ENCODE data around the gene WSCD1. TPM values are rescaled to one million over a fixed set of nuclear protein-coding genes. Genes with fewer than 3 reads are reported as not detected.

WSCD1 gene
- total RNA-seq, 1 experiment from 2014 or later: not detected

DNA sequence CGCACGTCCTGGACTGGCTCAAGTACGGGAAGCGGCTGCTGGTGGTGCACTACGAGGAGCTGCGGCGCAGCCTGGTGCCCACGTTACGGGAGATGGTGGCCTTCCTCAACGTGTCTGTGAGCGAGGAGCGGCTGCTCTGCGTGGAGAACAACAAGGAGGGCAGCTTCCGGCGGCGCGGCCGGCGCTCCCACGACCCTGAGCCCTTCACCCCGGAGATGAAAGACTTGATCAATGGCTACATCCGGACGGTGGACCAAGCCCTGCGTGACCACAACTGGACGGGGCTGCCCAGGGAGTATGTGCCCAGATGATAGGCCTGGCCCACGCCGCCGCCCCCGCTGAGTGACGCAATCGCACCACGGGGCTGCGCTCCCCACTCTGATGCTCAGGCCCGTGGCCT is 50.2 kb downstream of the WSCD1 start:
- intact Hi-C loops (cut with micrococcal nuclease; ENCODE audit: unreplicated experiment): no loop called here
- Mint-ChIP-seq H3K36me3 (ENCODE audit: insufficient read depth, unreplicated experiment) (no peaks in the 10 kb centered on the region), H3K4me1 (ENCODE audit: low read depth, unreplicated experiment) (no peaks in the 10 kb centered on the region), H3K27ac (ENCODE audit: unreplicated experiment) (no peak overlapping the region), H3K27me3 (ENCODE audit: insufficient read depth, unreplicated experiment) (no peaks in the 10 kb centered on the region), H3K4me3 (ENCODE audit: unreplicated experiment) (no peak overlapping the region), H3K9me3 (ENCODE audit: unreplicated experiment) (no peaks in the 10 kb centered on the region)
- ChIA-PET CTCF (no interaction called here), POLR2A (no interaction called here)
- no peak overlapping the region for H3K4me3 ChIP-seq (ENCODE audit: low read depth, low read length)
- no peaks in the 10 kb centered on the region for H3K4me1 ChIP-seq
- no TSS peak for BruUV-seq (replicated peaks)
- no peak for DNase-seq
- no peaks in the 10 kb centered on the region for H3K9me3 ChIP-seq
- H3K36me3 ChIP-seq (ENCODE audit: control insufficient read depth, insufficient read depth, low read length): no peaks in the 10 kb centered on the region
- H3K27me3 ChIP-seq (replicated peaks; ENCODE audit: control insufficient read depth, insufficient read depth, low read length): no peaks in the 10 kb centered on the region
- TF ChIP-seq, protein P1, sequence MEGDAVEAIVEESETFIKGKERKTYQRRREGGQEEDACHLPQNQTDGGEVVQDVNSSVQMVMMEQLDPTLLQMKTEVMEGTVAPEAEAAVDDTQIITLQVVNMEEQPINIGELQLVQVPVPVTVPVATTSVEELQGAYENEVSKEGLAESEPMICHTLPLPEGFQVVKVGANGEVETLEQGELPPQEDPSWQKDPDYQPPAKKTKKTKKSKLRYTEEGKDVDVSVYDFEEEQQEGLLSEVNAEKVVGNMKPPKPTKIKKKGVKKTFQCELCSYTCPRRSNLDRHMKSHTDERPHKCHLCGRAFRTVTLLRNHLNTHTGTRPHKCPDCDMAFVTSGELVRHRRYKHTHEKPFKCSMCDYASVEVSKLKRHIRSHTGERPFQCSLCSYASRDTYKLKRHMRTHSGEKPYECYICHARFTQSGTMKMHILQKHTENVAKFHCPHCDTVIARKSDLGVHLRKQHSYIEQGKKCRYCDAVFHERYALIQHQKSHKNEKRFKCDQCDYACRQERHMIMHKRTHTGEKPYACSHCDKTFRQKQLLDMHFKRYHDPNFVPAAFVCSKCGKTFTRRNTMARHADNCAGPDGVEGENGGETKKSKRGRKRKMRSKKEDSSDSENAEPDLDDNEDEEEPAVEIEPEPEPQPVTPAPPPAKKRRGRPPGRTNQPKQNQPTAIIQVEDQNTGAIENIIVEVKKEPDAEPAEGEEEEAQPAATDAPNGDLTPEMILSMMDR (IDR thresholded peaks at IDR 0.05; ENCODE audit: insufficient read depth in 1 of 2, low read depth in 1 of 2, low read length in 1 of 2, severe bottlenecking in 1 of 2, unreplicated experiment in 1 of 2): no peak

DNA sequence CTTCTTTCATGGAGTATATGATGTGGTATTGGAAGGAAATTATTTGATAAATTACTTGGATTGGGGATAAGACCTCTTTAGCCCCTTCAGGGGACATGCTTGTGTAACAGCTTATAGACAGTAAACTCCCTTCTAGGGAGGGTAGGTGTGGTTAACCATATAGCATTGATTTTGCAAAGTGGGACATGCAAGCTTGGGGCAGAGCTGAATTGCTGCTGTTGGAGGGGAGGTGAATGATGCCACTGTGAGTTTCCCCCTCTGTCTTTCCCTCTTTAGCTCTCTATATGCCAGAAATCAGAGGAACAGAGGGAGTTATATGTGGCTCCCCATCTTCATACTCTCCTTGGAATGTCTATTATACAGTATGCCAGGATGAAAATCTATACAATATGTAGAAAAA is 54.7 kb downstream of the WSCD1 start:
- Histone ChIP-seq H3K4me1 (no peaks in the 10 kb centered on the region), H3K4me3 (ENCODE audit: low read depth, low read length) (no peak overlapping the region), H3K36me3 (ENCODE audit: control insufficient read depth, insufficient read depth, low read length) (no peaks in the 10 kb centered on the region), H3K27me3 (replicated peaks; ENCODE audit: control insufficient read depth, insufficient read depth, low read length) (no peaks in the 10 kb centered on the region), H3K9me3 (no peaks in the 10 kb centered on the region)
- BruUV-seq (replicated peaks): no TSS peak
- CTCF ChIA-PET: no interaction called here
- Mint-ChIP-seq H3K4me1 (ENCODE audit: low read depth, unreplicated experiment) (no peaks in the 10 kb centered on the region), H3K27me3 (ENCODE audit: insufficient read depth, unreplicated experiment) (no peaks in the 10 kb centered on the region), H3K36me3 (ENCODE audit: insufficient read depth, unreplicated experiment) (no peaks in the 10 kb centered on the region), H3K9me3 (ENCODE audit: unreplicated experiment) (no peaks in the 10 kb centered on the region), H3K27ac (ENCODE audit: unreplicated experiment) (no peak overlapping the region), H3K4me3 (ENCODE audit: unreplicated experiment) (no peak overlapping the region)
- no peak for DNase-seq
- TF ChIP-seq, protein P1 (IDR thresholded peaks at IDR 0.05; ENCODE audit: insufficient read depth in 1 of 2, low read depth in 1 of 2, low read length in 1 of 2, severe bottlenecking in 1 of 2, unreplicated experiment in 1 of 2): no peak
- POLR2A ChIA-PET: no interaction called here
- intact Hi-C loops (cut with micrococcal nuclease; ENCODE audit: unreplicated experiment): no loop called here

DNA sequence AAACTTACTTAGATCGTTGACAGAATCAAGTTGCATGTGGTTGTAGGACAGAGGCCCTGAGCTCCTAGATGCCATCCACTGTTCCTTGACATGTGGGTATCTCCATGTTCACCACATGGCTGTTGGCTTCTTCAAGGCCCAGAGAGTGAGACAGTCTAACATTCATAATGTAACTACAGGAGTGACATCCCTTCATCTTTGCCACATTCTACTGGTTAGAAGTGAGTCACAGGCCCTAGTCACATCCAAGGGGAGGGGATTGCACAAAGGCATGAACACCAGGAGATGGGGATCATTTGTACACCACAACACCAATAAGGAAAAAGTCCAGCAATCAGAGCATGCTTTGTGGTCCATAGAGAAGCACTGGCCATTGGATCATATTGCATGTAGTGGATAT is 56.6 kb downstream of the WSCD1 start:
- Mint-ChIP-seq H3K9me3 (ENCODE audit: unreplicated experiment) (no peaks in the 10 kb centered on the region), H3K4me1 (ENCODE audit: low read depth, unreplicated experiment) (no peaks in the 10 kb centered on the region), H3K36me3 (ENCODE audit: insufficient read depth, unreplicated experiment) (no peaks in the 10 kb centered on the region), H3K27ac (ENCODE audit: unreplicated experiment) (no peak overlapping the region), H3K27me3 (ENCODE audit: insufficient read depth, unreplicated experiment) (no peaks in the 10 kb centered on the region), H3K4me3 (ENCODE audit: unreplicated experiment) (no peak overlapping the region)
- H3K4me1 ChIP-seq: no peaks in the 10 kb centered on the region
- ChIA-PET POLR2A (no interaction called here), CTCF (no interaction called here)
- no peak overlapping the region for H3K4me3 ChIP-seq (ENCODE audit: low read depth, low read length)
- no peak for DNase-seq
- BruUV-seq (replicated peaks): no TSS peak
- no peaks in the 10 kb centered on the region for H3K9me3 ChIP-seq
- H3K36me3 ChIP-seq (ENCODE audit: control insufficient read depth, insufficient read depth, low read length): no peaks in the 10 kb centered on the region
- TF ChIP-seq, protein P1 (IDR thresholded peaks at IDR 0.05; ENCODE audit: insufficient read depth in 1 of 2, low read depth in 1 of 2, low read length in 1 of 2, severe bottlenecking in 1 of 2, unreplicated experiment in 1 of 2): no peak
- H3K27me3 ChIP-seq (replicated peaks; ENCODE audit: control insufficient read depth, insufficient read depth, low read length): no peaks in the 10 kb centered on the region
- intact Hi-C loops (cut with micrococcal nuclease; ENCODE audit: unreplicated experiment): no loop called here
